HG03521 (cell line): ENCODE results near the gene DUSP12.
"Not testable (repeated sequence)": the region's sequence is repeated elsewhere in the genome, so short reads cannot be mapped to it uniquely, and the experiment has no call there.

Source experiments
- ATAC-seq: cut with Tn5 transposase; IDR thresholded peaks from one replicate; pipeline ENCODE4 v1.9.1; 2021; ENCODE audit warnings: mild to moderate bottlenecking, moderate library complexity; ENCODE audit not compliant: unreplicated experiment

DUSP12 gene

DNA sequence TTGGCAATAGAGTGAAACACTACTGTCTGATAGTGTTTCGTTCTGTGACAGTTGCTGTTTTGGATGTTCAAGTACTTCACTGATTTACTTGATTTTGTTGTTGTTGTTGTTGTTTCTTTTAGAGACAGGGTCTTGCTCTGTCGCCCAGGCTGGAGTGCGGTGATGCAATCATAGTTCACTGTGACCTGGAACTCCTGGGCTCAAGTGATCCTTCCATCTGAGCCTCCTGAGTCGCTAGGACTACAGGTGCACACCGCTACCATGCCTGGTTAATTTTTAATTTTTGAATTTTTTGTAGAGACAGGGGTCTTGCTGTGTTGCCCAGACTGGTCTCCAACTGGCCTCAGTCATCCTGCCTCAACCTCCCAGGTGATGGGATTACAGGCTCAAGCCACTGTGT is 18.9 kb downstream of the DUSP12 start:
- no peak for ATAC-seq

DNA sequence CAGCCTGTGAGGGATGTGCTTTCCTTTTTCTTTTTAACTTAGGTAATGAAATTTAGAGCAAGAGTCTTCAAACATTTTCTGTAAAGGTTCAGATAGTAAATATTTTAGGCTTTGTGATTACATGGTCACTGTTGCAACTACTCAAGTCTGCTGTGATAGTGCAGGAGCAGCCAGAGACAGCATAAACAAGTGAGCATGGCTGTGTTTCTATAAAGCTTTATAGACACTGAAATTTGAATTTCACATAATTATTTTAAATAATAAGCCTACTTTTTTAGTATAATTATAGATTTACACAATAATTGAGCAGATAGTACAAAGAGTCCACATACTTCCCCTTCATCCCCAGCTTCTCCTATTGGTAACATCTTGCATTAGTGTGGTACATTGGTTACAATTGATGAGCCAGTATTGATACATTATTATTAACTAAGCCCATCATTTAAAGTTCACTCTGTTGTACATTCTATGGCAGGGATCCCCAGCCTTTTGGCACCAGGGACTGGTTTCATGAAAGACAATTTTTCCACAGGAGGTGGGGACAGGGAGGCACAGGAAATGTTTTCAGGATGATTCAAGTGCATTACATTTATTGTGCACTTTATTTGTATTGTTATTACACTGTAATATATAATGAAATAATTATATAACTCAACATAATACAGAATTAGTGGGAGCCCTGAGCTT is 19.5 kb downstream of the DUSP12 start:
- no peak for ATAC-seq

DNA sequence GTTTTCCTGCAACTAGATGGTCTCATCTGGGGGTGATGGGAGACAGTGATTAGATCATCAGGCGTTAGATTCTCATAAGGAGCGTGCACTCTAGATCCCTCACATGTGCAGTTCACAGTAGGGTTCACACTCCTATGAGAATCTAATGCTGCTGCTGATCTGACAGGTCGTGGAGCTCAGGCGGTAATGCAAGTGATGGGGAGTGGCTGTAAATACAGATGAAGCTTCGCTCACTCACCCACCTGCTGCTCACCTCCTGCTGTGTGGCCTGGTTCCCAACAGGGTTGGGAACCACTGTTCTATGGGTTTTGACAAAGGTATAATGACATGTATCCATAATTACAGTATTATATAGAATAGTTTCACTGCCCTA is 20.1 kb downstream of the DUSP12 start:
- ATAC-seq = not testable (repeated sequence)

DNA sequence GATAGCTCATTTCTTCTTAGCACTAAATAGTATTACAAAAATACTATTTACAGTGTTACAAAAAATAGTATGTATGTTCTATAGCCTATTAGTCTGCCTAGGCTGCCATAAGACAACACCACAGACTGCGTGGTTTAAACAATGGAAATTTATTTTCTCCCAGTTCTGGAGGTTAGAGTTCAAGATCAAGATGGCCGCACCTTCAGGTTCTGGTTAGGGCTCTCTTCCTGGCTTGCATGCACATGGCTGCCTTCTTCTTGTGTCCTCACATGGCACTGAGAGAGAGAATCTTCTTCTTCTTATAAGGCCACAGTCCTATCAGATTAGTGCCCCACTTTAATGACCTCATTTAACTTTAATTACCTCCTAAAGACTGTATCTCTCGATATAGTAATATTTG is 20.7 kb downstream of the DUSP12 start:
- no peak for ATAC-seq

DNA sequence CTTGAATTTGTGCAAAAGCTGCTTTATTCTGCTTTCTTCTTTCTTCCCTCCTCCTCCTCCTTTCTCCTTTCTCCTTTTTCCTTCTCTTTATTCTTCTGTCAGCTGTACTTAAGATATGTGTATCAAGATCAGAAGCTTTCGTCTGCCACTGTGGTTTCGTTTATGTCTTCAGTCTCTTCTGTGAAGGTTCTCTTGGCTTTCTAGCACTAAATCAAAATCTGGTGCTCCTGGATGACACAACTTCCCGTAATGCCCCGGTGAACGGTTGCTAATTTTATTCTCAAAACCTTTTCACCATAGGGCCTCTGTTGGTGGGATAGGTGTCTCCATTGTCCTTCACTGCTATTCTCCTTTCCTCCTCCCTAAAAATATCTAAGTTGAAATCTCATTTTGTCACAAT is 21.6 kb downstream of the DUSP12 start:
- no peak for ATAC-seq

DNA sequence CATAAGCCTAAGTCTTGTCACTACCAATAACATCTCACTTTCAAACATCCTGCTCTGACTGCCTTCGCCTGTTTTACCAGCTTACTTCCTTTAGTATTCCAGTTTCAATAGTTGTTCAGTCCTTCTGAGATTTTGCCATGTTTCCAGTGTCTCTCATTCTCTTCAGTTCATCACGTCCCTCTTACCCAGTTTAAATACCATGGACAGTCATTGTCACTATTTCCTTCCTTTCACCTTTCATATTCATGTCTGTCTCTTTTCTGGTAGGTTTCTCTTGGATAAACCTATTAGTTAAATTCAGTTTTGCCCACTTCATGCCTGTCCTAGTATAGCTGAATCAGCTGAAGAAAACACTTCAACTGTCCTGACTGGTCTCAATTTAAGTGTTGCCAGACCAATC is 22.4 kb downstream of the DUSP12 start:
- no peak for ATAC-seq

GRCh38 chr1:161772397-161772796 is 22.8 kb downstream of the DUSP12 start:
- no peak for ATAC-seq

GRCh38 chr1:161773791-161774190 is 24.2 kb downstream of the DUSP12 start:
- ATAC-seq = no peak

DNA sequence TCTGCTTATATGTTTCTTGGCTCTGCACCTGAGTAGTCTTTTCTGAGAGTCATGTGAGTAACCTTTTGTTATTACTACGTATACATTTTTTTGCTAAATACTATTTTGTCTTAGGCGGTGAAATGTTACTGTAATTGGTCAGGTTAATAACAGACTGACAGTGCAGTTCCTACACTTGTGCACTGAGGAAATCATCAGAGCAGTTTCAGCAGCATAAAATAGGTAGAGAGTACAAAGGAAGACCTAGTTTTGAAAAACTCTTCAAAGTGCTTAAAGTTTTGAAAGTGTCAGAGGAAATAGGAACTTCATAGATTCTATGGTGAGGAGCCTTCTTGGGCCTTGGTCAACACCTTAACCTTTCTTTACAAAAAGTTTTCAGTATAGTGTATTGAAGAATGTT is 27.7 kb downstream of the DUSP12 start:
- ATAC-seq = no peak

GRCh38 chr1:161778522-161778921 is 28.9 kb downstream of the DUSP12 start:
- ATAC-seq = no peak

DNA sequence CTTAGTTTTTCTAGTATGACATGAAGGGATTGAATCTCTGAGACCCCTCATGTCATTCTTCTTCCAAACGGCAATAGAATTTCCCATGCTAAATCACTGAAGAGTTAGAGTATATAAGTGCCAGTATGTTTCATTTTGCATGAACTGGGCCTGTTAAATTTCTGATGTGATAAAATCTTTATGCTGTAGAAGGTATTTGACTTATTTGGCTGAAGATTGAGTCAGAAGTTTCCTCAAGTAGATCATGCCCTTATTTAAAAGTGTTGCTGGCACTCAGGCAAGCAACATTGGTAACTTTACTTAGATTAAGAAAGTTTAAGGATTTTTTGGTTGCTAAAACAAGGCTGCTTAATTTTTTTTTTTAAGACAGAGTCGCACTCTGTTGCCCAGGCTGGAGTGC is 29.8 kb downstream of the DUSP12 start:
- no peak for ATAC-seq

- ATAC-seq = no peak
Observed at GRCh38 chr1:161781995-161782394, 32.4 kb downstream of the DUSP12 start.

DNA sequence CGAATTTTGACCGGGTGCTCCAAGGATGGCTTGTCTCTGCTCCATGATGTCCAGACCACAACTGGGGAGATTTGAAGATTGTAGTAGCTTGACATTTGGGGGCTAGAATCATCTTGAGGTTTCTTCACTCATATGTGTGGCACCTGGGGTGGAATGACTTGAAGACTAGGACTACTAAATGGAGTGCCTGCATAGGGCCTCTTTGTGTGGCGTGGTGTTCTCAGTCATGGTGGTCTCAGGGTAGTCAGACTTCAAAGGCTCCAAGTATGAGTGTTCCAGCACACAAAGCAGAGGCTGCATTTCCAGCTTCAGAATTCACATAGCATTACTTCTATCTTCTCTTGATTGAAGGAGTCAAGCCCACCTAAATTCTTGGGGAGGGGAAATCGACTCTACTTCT is 33.3 kb downstream of the DUSP12 start:
- no peak for ATAC-seq

DNA sequence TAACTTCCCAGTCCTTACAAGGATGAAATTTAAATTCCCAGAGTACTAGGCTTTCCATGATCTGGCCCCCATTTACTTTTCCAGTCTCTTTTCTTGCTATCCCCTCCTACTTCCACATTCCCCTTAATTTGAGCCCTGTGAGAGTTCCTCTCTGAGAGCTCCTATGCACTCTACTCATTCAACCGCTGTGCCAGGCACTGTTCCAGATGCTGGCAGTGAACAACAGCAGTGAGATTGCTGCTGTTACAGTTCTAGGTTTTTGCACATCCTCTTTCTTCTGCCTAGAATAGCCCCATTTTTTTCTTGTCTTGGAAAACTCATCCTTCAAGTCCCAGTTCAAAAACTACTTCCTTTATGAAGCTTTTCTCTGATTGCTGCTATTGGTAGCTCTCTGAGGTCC is 35.4 kb downstream of the DUSP12 start:
- no peak for ATAC-seq

- ATAC-seq = no peak
Observed at GRCh38 chr1:161787355-161787754, 37.8 kb downstream of the DUSP12 start.

- ATAC-seq = no peak
Observed at GRCh38 chr1:161790587-161791317, 41.2 kb downstream of the DUSP12 start.

GRCh38 chr1:161791904-161792655 is 42.5 kb downstream of the DUSP12 start:
- no peak for ATAC-seq

- ATAC-seq = peak; percentile 75
Observed at GRCh38 chr1:161792740-161793139, 43.2 kb downstream of the DUSP12 start.

- ATAC-seq = no peak
Observed at GRCh38 chr1:161799792-161800191, 50.2 kb downstream of the DUSP12 start.

DNA sequence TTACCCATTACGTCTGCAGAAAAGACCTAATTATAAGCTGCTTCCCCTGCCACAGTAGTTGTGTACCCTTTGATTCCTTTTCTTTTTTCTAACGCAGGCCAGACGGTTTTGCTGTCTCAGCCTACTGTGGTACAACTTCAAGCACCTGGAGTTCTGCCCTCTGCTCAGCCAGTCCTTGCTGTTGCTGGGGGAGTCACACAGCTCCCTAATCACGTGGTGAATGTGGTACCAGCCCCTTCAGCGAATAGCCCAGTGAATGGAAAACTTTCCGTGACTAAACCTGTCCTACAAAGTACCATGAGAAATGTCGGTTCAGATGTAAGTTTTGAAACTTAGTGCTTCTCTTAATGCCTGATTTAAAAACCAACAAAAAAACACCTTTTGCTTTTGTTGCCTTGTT is 52.4 kb downstream of the DUSP12 start:
- ATAC-seq = no peak

DNA sequence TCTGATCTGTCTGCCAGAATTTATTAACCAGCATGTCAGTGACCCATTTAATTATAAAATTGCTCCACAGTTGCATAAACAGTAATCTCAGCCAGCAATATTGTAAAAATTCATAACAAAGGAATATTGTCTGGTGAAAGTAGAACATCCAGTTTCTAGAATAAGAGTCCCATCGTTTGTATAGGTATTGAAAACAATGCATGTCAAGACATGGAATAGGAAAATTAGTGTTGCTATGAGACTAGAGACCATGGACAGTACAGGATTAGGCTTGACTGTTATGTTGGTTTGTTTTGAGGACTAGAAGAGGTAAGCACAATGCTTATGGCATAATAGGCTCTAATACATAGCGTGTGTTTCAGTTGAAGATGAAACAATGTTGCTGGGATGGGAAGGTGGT is 53.6 kb downstream of the DUSP12 start:
- ATAC-seq = no peak
